ENCODE measurements around the gene GRID1. TPM values are rescaled to one million over a fixed set of nuclear protein-coding genes. Genes with fewer than 3 reads are reported as not detected.

Gene GRID1
- polyA plus RNA-seq, 4 donors: 1.4 to 1.9 (median 1.6) TPM

DNA sequence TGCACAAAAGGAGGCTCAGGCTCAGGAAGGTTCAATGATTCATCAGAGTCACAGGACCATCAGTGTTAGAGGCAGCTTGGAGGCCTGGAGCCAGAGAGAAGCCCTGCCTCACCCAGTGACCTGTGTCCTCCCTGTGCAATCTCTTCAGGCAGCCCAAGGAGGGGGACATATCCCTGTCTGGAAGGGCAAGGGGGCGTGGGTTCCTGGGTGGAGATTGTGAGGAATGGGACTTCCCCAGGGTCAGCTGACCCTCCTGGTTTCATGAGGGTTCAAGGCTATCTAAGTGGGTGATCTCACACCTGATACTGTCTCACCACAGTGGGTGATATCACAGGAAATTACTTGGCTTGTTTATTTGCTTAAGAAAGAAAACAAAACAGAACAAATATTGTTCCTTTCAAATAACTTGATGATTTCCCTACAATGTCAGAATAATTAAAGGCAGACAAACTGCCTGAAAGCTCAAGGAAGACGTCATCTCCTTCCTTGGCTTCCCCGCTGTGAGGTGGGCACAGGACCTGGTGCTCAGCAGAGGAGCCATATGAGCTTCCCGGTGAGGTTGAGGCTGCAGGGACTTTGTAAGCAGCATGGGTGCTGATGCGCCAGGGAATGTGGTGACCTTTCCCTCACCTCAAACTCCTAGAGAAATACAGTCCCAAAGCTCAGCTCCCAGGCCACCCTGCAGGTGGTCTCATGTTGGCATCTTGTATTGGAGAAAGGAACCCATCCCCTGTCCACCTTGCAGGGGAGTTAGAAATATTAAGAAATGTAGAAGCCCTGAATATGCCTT lies 763.2 kb downstream of the GRID1 start:
- no peak for DNase-seq (ENCODE audit: low read depth in 4 of 4, low spot score in 2 of 4)

- DNase-seq (ENCODE audit: low read depth in 4 of 4, low spot score in 2 of 4): no peak
Observed at GRCh38 chr10:85602713-85603112, 763.9 kb downstream of the GRID1 start.

GRCh38 chr10:85602306-85602705 lies 764.3 kb downstream of the GRID1 start:
- no peak for DNase-seq (ENCODE audit: low read depth in 4 of 4, low spot score in 2 of 4)

- no peak for DNase-seq (ENCODE audit: low read depth in 4 of 4, low spot score in 2 of 4)
Observed at GRCh38 chr10:85601526-85601925, 765.1 kb downstream of the GRID1 start.

GRCh38 chr10:85600744-85601081 lies 765.9 kb downstream of the GRID1 start:
- DNase-seq (ENCODE audit: low read depth in 4 of 4, low spot score in 2 of 4): no peak

DNA sequence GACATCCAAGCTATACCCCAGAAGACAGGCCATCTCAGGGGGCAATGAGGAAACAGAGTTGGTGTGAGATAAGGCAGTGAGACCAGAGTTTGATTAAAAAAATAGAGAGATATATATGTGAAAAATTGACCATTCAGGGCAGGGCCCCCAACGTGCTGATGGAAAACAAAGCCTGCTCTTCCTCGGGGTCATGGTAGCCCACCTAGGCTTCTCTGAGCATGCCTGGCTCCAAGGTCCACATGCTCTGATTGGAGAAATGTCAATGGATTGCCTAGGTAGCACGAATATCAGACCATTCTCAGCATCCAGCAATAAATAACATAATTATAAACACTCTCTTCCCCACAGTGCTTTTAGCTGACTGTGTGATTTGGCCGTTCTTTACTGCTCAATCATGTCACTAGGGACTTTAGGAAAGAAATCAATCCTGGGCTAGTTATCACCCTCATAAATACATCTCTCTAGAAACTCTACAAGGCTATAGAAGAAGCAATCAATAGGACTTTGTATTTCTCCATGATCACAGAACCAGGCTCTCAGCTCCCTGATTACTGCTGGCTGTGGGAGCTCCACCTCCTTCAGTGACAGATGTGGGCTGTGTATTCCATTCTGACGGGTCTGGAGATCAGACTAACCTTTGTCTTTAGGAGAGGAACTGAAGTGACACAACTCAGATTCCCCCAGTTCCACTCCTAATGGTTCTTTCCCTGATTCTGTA lies 766.4 kb downstream of the GRID1 start:
- no peak for DNase-seq (ENCODE audit: low read depth in 4 of 4, low spot score in 2 of 4)

GRCh38 chr10:85599081-85599480 lies 767.5 kb downstream of the GRID1 start:
- no peak for DNase-seq (ENCODE audit: low read depth in 4 of 4, low spot score in 2 of 4)

DNA sequence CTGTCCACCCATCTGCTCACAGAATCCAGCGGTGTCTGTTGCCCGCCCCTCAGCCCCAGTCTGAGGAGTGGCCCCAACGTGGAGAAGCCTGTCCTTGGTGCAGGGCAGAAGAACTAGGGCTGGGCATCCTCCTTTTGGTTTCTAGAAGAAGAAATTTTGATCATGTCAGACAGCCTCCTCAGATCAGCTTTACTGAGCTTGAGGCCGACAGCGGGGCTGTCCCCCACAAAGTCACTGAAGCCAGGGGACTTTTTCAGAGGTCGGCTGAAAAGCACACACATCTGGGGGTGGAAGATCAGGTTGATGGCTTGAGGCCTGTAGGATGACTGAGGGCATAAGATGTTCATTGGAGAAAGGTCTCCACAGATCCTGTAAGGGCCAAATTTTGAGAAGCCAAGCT lies 767.9 kb downstream of the GRID1 start:
- DNase-seq (ENCODE audit: low read depth in 4 of 4, low spot score in 2 of 4): no peak

GRCh38 chr10:85597006-85597405 lies 769.6 kb downstream of the GRID1 start:
- DNase-seq (ENCODE audit: low read depth in 4 of 4, low spot score in 2 of 4): no peak

DNA sequence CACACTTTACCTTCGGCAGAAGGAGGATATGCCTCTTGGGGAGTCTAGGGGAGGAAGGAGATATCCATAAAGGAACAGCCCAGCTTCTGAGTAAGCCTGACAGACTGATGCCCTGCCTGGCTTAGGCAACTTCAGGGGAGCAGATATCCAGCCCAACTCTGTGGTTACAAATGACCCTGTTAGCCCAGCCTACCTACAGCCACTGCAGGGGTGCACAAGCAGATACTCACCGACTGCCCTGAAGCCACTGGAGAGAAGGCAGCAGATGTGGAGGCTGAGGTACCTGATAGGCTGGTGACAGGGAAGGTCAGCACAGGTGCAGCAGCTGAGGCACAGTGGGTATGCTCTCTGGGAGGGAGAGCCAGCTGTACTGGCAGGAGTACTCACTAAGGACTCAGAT lies 770.2 kb downstream of the GRID1 start:
- DNase-seq (ENCODE audit: low read depth in 4 of 4, low spot score in 2 of 4): no peak

- DNase-seq (ENCODE audit: low read depth in 4 of 4, low spot score in 2 of 4): no peak
Observed at GRCh38 chr10:85594239-85594638, 772.4 kb downstream of the GRID1 start.

GRCh38 chr10:85593226-85593772 lies 773.3 kb downstream of the GRID1 start:
- no peak for DNase-seq (ENCODE audit: low read depth in 4 of 4, low spot score in 2 of 4)

- DNase-seq (ENCODE audit: low read depth in 4 of 4, low spot score in 2 of 4): no peak
Observed at GRCh38 chr10:85581371-85581770, 785.2 kb downstream of the GRID1 start.

GRCh38 chr10:85580585-85580984 lies 786.0 kb downstream of the GRID1 start:
- no peak for DNase-seq (ENCODE audit: low read depth in 4 of 4, low spot score in 2 of 4)

DNA sequence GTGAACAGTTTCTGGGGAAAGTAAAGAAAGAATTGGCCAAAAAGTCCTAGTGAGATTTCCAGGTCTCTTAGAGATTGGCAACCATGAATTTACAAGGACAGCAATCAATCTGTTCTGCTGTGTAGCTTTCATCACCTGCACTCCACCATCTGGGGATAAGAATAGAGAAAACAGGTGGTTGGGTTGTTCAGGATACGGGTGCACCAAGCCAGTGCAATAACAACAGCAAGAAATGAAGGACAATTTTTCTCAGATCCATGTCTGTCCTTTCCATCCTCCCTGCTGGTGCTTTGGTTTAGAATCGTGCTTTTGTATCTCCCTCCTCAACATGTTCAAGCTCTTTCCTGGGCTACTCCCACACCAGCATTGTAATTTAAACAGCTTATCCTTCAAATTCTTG lies 787.7 kb downstream of the GRID1 start:
- no peak for DNase-seq (ENCODE audit: low read depth in 4 of 4, low spot score in 2 of 4)

DNA sequence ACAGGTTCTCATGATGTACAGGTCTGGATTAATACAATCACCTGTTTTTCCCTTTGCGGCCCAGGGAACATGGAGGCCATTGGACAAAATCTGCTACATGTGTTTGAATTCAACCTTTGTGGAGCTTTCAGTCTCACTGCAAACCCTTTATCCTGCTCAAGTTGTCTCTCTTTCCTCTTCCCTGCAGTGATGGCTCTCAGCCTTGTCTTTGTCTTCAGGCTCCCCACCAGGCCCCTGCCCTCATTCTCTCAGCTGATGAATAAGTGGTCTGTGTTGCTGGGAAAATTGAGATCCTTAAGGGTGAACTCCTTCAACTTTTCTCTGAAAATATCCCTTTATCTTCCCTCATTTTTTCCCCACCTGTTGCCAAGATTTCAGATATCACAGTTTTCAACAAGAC lies 791.2 kb downstream of the GRID1 start:
- DNase-seq (ENCODE audit: low read depth in 4 of 4, low spot score in 2 of 4): no peak

DNA sequence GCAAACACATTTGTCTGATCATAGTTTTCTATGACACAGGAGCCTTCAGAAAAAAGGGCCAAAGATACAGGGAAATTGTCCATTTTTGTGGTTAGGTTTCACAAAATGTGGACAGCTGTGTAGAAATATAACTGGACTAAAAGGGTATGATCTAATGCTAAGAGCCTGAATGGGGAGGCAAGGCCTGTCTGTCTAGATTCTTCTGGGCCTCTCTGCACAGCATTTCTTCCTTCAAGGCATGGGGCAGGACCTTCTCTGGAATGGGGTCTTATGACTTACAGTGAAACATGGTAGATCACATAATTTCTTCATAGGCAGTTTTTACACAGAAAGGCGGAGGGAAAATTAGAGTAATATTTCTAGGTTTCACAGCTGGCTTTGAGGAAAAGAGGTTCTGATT lies 795.7 kb downstream of the GRID1 start:
- no peak for DNase-seq (ENCODE audit: low read depth in 4 of 4, low spot score in 2 of 4)

DNA sequence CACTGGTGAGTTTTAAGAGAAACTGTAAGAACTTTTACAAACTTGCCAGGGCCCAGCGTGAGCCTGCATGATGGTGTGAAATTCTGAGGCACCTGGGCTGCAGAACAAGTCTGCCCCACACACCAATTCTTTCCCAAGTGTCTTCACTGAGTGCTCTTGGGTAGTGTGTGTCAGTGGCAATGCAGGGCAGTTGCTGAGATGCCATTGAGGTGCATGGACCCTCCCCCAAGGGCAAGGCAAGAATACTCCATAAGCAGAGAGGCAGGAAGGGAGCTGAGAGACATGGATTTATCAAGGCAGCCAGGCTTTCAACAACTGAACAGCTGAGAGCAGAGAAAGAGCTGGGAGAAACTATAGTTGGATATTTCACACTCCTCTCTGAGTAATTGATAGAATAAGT lies 801.2 kb downstream of the GRID1 start:
- DNase-seq (ENCODE audit: low read depth in 4 of 4, low spot score in 2 of 4): no peak

GRCh38 chr10:85558533-85558932 lies 808.1 kb downstream of the GRID1 start:
- no peak for DNase-seq (ENCODE audit: low read depth in 4 of 4, low spot score in 2 of 4)

GRCh38 chr10:85557706-85558105 lies 808.9 kb downstream of the GRID1 start:
- no peak for DNase-seq (ENCODE audit: low read depth in 4 of 4, low spot score in 2 of 4)

- no peak for DNase-seq (ENCODE audit: low read depth in 4 of 4, low spot score in 2 of 4)
Observed at GRCh38 chr10:85557077-85557476, 809.5 kb downstream of the GRID1 start.

Measured in left renal cortex interstitium (tissue), 4 donors.